ENCODE measurements around the gene SWI5.

DNA sequence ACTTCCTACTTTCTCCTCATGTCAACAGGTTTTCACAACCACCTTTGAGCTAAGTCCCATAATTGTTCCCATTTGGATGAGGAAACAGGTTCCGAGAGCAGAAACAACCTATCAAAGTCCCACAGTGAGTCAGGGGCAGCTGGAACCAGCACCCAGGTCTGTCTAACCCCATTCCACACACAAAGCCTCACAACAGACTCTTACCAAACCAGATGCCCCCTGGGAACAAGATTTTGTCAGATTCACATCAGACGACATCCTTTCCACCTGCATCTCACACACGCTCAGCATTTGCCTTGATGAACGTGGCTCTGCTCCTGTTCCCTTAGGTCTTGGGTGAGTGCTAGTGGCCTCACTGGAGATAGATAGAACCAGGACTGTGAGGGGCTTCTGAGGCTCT, 17.0 kb downstream of the SWI5 start:
- TF ChIP-seq, protein P1, sequence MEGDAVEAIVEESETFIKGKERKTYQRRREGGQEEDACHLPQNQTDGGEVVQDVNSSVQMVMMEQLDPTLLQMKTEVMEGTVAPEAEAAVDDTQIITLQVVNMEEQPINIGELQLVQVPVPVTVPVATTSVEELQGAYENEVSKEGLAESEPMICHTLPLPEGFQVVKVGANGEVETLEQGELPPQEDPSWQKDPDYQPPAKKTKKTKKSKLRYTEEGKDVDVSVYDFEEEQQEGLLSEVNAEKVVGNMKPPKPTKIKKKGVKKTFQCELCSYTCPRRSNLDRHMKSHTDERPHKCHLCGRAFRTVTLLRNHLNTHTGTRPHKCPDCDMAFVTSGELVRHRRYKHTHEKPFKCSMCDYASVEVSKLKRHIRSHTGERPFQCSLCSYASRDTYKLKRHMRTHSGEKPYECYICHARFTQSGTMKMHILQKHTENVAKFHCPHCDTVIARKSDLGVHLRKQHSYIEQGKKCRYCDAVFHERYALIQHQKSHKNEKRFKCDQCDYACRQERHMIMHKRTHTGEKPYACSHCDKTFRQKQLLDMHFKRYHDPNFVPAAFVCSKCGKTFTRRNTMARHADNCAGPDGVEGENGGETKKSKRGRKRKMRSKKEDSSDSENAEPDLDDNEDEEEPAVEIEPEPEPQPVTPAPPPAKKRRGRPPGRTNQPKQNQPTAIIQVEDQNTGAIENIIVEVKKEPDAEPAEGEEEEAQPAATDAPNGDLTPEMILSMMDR (IDR thresholded peaks at IDR 0.05 in 2 of 3, conservative IDR thresholded peaks at IDR 0.05 in 1 of 3; ENCODE audit: borderline replicate concordance in 1 of 3, insufficient read depth in 1 of 3, low read depth in 2 of 3, low read length in 2 of 3): no peak
- TF ChIP-seq ZNF274 (IDR thresholded peaks at IDR 0.05; ENCODE audit: low read depth, low read length) (no peak), POLR2A (IDR thresholded peaks at IDR 0.05; ENCODE audit: borderline replicate concordance, extremely low read depth, insufficient read depth, insufficient read length) (no peak), JUND (IDR thresholded peaks at IDR 0.05) (no peak), EZH2 (IDR thresholded peaks at IDR 0.05) (no peak), RAD21 (IDR thresholded peaks at IDR 0.05; ENCODE audit: low read depth) (no peak), SP1 (IDR thresholded peaks at IDR 0.05; ENCODE audit: low read depth) (no peak), POLR2AphosphoS5 (IDR thresholded peaks at IDR 0.05; ENCODE audit: low read depth, low read length) (no peak), ZFX (IDR thresholded peaks at IDR 0.05) (no peak), CBX3 (IDR thresholded peaks at IDR 0.05; ENCODE audit: low read depth) (no peak)
- TF ChIP-seq, protein P2, sequence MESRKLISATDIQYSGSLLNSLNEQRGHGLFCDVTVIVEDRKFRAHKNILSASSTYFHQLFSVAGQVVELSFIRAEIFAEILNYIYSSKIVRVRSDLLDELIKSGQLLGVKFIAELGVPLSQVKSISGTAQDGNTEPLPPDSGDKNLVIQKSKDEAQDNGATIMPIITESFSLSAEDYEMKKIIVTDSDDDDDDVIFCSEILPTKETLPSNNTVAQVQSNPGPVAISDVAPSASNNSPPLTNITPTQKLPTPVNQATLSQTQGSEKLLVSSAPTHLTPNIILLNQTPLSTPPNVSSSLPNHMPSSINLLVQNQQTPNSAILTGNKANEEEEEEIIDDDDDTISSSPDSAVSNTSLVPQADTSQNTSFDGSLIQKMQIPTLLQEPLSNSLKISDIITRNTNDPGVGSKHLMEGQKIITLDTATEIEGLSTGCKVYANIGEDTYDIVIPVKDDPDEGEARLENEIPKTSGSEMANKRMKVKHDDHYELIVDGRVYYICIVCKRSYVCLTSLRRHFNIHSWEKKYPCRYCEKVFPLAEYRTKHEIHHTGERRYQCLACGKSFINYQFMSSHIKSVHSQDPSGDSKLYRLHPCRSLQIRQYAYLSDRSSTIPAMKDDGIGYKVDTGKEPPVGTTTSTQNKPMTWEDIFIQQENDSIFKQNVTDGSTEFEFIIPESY (IDR thresholded peaks at IDR 0.05; ENCODE audit: extremely low read depth, insufficient replicate concordance, low read length): no peak
- TF ChIP-seq, protein P3, sequence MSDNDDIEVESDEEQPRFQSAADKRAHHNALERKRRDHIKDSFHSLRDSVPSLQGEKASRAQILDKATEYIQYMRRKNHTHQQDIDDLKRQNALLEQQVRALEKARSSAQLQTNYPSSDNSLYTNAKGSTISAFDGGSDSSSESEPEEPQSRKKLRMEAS (IDR thresholded peaks at IDR 0.05): no peak
- TF ChIP-seq, protein P4, sequence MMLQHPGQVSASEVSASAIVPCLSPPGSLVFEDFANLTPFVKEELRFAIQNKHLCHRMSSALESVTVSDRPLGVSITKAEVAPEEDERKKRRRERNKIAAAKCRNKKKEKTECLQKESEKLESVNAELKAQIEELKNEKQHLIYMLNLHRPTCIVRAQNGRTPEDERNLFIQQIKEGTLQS (IDR thresholded peaks at IDR 0.05): no peak

Data from HCT116 (cell line).